NCI-H82 (cell line): ENCODE data around the gene AFDN.

Experiments
- DNase-seq: peaks from one replicate; lab custom pipeline; 2025; lab: John Stamatoyannopoulos, UW

Gene AFDN

GRCh38 chr6:167917551-167918154 lies 90.9 kb downstream of the AFDN start:
- DNase-seq, result no peak

- DNase-seq, result no peak
These were observed 92.0 kb downstream of the AFDN start for GRCh38 chr6:167918548-167919278.

GRCh38 chr6:167919349-167919748 lies 92.6 kb downstream of the AFDN start:
- no peak for DNase-seq

- no peak for DNase-seq
These were observed 93.5 kb downstream of the AFDN start for GRCh38 chr6:167920165-167920564.

- DNase-seq, result no peak
These were observed 95.1 kb downstream of the AFDN start for GRCh38 chr6:167921831-167922230.

GRCh38 chr6:167925026-167925425 lies 98.3 kb downstream of the AFDN start:
- DNase-seq, result no peak

- no peak for DNase-seq
These were observed 100.5 kb downstream of the AFDN start for GRCh38 chr6:167927246-167927645.

GRCh38 chr6:167928111-167928510 lies 101.4 kb downstream of the AFDN start:
- no peak for DNase-seq

- DNase-seq, result no peak
These were observed 103.6 kb downstream of the AFDN start for GRCh38 chr6:167930295-167930694.

GRCh38 chr6:167932468-167933276 lies 106.0 kb downstream of the AFDN start:
- DNase-seq, result no peak

- no peak for DNase-seq
These were observed 106.6 kb downstream of the AFDN start for GRCh38 chr6:167933290-167933689.

GRCh38 chr6:167933847-167934246 lies 107.1 kb downstream of the AFDN start:
- DNase-seq, result no peak

- DNase-seq, result no peak
These were observed 107.7 kb downstream of the AFDN start for GRCh38 chr6:167934426-167934864.

- DNase-seq, result no peak
These were observed 109.3 kb downstream of the AFDN start for GRCh38 chr6:167936051-167936450.

- DNase-seq, result no peak
These were observed 110.6 kb downstream of the AFDN start for GRCh38 chr6:167937301-167937700.

- DNase-seq, result no peak
These were observed 111.5 kb downstream of the AFDN start for GRCh38 chr6:167937948-167938911.

GRCh38 chr6:167941822-167942221 lies 115.1 kb downstream of the AFDN start:
- no peak for DNase-seq

- DNase-seq, result no peak
These were observed 117.4 kb downstream of the AFDN start for GRCh38 chr6:167944130-167944529.

- no peak for DNase-seq
These were observed 119.3 kb downstream of the AFDN start for GRCh38 chr6:167946007-167946406.

GRCh38 chr6:167946604-167947003 lies 119.9 kb downstream of the AFDN start:
- no peak for DNase-seq

GRCh38 chr6:167947716-167948115 lies 121.0 kb downstream of the AFDN start:
- DNase-seq, result no peak

- no peak for DNase-seq
These were observed 122.0 kb downstream of the AFDN start for GRCh38 chr6:167948716-167949115.
